Brain microvascular endothelial cell (primary cell): ENCODE results near the gene RAD51AP1.
"Not testable (repeated sequence)": the region's sequence is repeated elsewhere in the genome, so short reads cannot be mapped to it uniquely, and the experiment has no call there.

ENCODE experiments used
- DNase-seq: peaks from one replicate; pipeline ENCODE4 v3.0.0-alpha.2; 2020
- H3K27ac ChIP-seq: fragments of 250-450 bp; sonication (Bioruptor Pico); 2 replicates; pipeline ENCODE4 v1.5.1; 2020; ENCODE audit warnings: mild to moderate bottlenecking, moderate library complexity
- H3K27me3 ChIP-seq: fragments of 250-450 bp; sonication (Bioruptor Pico); replicated peaks from 2 replicates; pipeline ENCODE4 v1.5.1; 2020; ENCODE audit warnings: mild to moderate bottlenecking
- H3K36me3 ChIP-seq: fragments of 250-450 bp; sonication (Bioruptor Pico); replicated peaks from 2 replicates; pipeline ENCODE4 v1.5.1; 2020; ENCODE audit warnings: mild to moderate bottlenecking
- H3K4me3 ChIP-seq: 2 replicates; pipeline ENCODE4 v1.5.1; 2011; ENCODE audit warnings: low read depth, mild to moderate bottlenecking, control low read depth, low read length, moderate library complexity
- in situ Hi-C: cut with HindIII; loops from 2 replicates; pipeline ENCODE4 v1.10.0; 2017; ENCODE audit warnings: low sequenced_read_pairs, low pct_ligation_motif_present
- TF ChIP-seq, protein P1 (sequence below): IDR thresholded peaks from 2 replicates; pipeline ENCODE4 v1.5.1; 2011; ENCODE audit warnings: low read depth, mild to moderate bottlenecking, moderate library complexity, low read length, control low read depth, inconsistent platforms; ENCODE audit errors: missing control alignments

The RAD51AP1 gene

DNA sequence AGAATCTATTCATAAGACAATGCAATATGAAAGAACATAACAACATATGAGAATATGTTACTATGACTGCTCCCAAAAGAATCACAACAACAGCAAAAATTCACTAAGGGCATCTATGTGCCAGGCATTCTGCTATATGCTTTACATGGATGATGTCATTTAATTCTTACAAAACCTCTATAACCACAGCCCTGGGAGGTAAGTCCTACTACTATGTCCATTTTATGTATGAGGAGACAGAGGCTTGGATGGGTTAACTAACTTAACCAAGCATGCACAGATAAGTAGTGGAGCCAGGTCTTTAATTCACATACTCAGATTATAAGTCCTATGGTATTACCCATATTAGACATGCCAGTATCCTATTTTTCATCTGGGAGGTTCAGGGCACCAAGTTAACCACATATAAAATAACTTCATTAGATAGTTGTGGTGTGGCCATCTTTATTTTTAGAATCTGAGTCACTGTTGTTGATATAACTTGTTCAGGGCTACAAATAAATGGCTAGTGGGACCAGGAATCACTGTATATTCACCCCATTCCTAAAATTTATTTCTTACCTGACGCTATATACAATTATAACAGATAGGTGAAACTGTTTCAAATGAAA lies 33.2 kb upstream of the RAD51AP1 start:
- in situ Hi-C loops = no loop called here
- Histone ChIP-seq H3K27me3 (no peaks in the 10 kb centered on the region), H3K27ac (peak overlapping the region; percentile 9), H3K4me3 (no peak overlapping the region), H3K36me3 (no peaks in the 10 kb centered on the region)
- peak; percentile 58 for DNase-seq
- TF ChIP-seq, protein P1, sequence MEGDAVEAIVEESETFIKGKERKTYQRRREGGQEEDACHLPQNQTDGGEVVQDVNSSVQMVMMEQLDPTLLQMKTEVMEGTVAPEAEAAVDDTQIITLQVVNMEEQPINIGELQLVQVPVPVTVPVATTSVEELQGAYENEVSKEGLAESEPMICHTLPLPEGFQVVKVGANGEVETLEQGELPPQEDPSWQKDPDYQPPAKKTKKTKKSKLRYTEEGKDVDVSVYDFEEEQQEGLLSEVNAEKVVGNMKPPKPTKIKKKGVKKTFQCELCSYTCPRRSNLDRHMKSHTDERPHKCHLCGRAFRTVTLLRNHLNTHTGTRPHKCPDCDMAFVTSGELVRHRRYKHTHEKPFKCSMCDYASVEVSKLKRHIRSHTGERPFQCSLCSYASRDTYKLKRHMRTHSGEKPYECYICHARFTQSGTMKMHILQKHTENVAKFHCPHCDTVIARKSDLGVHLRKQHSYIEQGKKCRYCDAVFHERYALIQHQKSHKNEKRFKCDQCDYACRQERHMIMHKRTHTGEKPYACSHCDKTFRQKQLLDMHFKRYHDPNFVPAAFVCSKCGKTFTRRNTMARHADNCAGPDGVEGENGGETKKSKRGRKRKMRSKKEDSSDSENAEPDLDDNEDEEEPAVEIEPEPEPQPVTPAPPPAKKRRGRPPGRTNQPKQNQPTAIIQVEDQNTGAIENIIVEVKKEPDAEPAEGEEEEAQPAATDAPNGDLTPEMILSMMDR = no peak

DNA sequence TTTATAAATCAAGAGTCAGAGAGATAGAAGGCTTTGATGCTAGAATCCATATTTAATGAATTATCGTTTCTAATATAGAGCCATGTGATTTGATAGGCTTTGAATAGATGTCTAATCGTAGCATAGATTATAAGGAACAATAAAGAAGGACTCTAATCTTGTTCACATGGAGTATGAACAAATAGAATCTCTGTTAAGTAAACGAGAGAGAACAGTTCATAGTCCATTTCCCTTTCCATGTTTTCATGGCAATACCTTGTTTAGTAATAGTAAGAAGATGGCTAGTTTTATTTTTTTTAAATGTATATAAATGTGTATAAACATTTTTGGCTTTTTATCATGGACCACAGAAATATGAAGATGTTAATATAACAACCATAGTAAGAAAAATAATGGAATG lies 32.3 kb upstream of the RAD51AP1 start:
- DNase-seq = no peak
- in situ Hi-C loops = no loop called here
- Histone ChIP-seq H3K27me3 (no peaks in the 10 kb centered on the region), H3K36me3 (no peaks in the 10 kb centered on the region), H3K27ac (no peak overlapping the region), H3K4me3 (no peak overlapping the region)
- TF ChIP-seq, protein P1 = no peak

DNA sequence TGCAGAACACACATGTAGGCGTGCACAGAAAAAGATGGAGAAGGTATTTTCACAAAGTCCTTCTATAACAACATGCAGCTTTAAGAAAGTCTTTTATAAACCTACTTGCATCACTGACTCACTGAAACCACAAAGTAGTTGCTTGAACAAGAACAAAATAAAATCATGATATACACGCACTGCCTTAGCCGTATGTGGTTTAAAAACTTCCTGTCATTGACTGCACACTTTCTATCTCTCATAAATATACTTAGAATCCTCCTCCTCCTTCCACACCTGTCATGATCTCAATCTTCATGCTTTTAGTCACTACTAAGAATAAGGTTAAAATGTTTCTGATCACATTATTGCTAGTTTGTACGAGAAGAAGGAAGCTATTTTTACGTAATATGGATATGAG lies 31.8 kb upstream of the RAD51AP1 start:
- in situ Hi-C loops = no loop called here
- TF ChIP-seq, protein P1 = no peak
- Histone ChIP-seq H3K27me3 (no peaks in the 10 kb centered on the region), H3K4me3 (no peak overlapping the region), H3K27ac (no peak overlapping the region), H3K36me3 (no peaks in the 10 kb centered on the region)
- DNase-seq = peak; percentile 35

DNA sequence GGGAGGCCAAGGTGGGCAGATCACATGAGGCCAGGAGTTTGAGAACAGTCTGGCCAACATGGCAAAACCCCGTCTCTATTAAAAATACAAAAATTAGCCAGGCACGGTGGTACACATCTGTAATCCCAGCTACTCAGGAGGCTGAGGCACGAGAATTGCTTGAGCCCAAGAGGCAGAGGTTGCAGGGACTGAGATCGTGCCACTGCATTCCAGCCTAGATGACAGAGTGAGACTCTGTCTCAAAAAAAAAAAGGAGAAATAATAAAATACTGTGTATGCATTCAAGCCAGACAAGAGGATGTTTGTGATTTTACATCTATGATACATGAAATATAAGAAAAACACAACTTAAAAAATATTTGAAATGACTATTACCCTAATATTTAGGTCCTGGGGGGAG lies 30.2 kb upstream of the RAD51AP1 start:
- DNase-seq, H3K4me3 ChIP-seq, H3K36me3 ChIP-seq, H3K27me3 ChIP-seq, H3K27ac ChIP-seq, in situ Hi-C loops: not testable (repeated sequence)

- in situ Hi-C loops, H3K36me3 ChIP-seq, H3K27me3 ChIP-seq, H3K4me3 ChIP-seq, DNase-seq, H3K27ac ChIP-seq: not testable (repeated sequence)
Measured at GRCh38 chr12:4509269-4509668, 29.4 kb upstream of the RAD51AP1 start.

GRCh38 chr12:4518106-4518728 lies 20.5 kb upstream of the RAD51AP1 start:
- Histone ChIP-seq H3K27me3 (no peaks in the 10 kb centered on the region), H3K27ac (no peak overlapping the region), H3K36me3 (peaks cover 8% of the 10 kb centered on the region), H3K4me3 (no peak overlapping the region)
- in situ Hi-C loops = no loop called here
- DNase-seq = peak; percentile 74
- TF ChIP-seq, protein P1 = no peak

- in situ Hi-C loops, H3K27me3 ChIP-seq, DNase-seq, H3K4me3 ChIP-seq, H3K27ac ChIP-seq: not testable (repeated sequence)
- peaks cover 16% of the 10 kb centered on the region for H3K36me3 ChIP-seq
Measured at GRCh38 chr12:4523443-4523842, 15.2 kb upstream of the RAD51AP1 start.
